DND-41 (cell line): Measurements from ENCODE around the gene TRRAP.

ENCODE experiments used
- ATAC-seq: fragments of 200-7000 bp; cut with Tn5 transposase; 3 replicates; pipeline ENCODE4 v1.9.1; 2021; ENCODE audit warnings: low read depth; ENCODE audit not compliant: insufficient read depth
- DNase-seq: peaks from one replicate; pipeline ENCODE4 v3.0.0-alpha.2; 2020
- H2AFZ ChIP-seq: 2 replicates; pipeline ENCODE4 v1.6.0; 2012; ENCODE audit warnings: low read depth, low read length
- H3K27ac ChIP-seq: 2 replicates; pipeline ENCODE4 v1.5.1; 2012; ENCODE audit warnings: low read length, inconsistent platforms
- H3K27me3 ChIP-seq: fragments of 200-600 bp; sonication (generic); 2 replicates; pipeline ENCODE4 v1.6.0; 2012; ENCODE audit warnings: low read length, mild to moderate bottlenecking, inconsistent platforms; ENCODE audit not compliant: insufficient read depth, poor library complexity
- H3K36me3 ChIP-seq: 2 replicates; pipeline ENCODE4 v1.5.1; 2012; ENCODE audit warnings: low read length, inconsistent platforms; ENCODE audit not compliant: insufficient read depth
- H3K4me1 ChIP-seq: 2 replicates; pipeline ENCODE4 v1.5.1; 2012; ENCODE audit warnings: mild to moderate bottlenecking, low read length; ENCODE audit not compliant: insufficient read depth
- H3K4me2 ChIP-seq: 2 replicates; pipeline ENCODE4 v1.6.0; 2012; ENCODE audit warnings: mild to moderate bottlenecking, moderate library complexity, low read length, inconsistent platforms; ENCODE audit not compliant: insufficient read depth
- H3K4me3 ChIP-seq, 2 experiments: fragments of 200-600 bp in 1 of 2; shearing (Covaris generic) in 1 of 2; 2 replicates each; pipeline ENCODE4 v1.5.1; 2012 to 2016; ENCODE audit warnings: inconsistent platforms in 2 of 2, low read length in 2 of 2, mild to moderate bottlenecking in 2 of 2, low read depth in 1 of 2, moderate library complexity in 1 of 2
- H3K79me2 ChIP-seq: 2 replicates; pipeline ENCODE4 v1.6.0; 2012; ENCODE audit warnings: low read length, inconsistent platforms; ENCODE audit not compliant: insufficient read depth
- H3K9ac ChIP-seq: 2 replicates; pipeline ENCODE4 v1.6.0; 2012; ENCODE audit warnings: low read depth, mild to moderate bottlenecking, inconsistent platforms, low read length, moderate library complexity
- H3K9me3 ChIP-seq: 2 replicates; pipeline ENCODE4 v1.5.1; 2012; ENCODE audit warnings: low read length, moderate library complexity, mild to moderate bottlenecking, inconsistent platforms; ENCODE audit not compliant: insufficient read depth, severe bottlenecking
- H4K20me1 ChIP-seq: 2 replicates; pipeline ENCODE4 v1.6.0; 2012; ENCODE audit warnings: low read length; ENCODE audit not compliant: insufficient read depth
- EZH2 ChIP-seq: IDR thresholded peaks from 3 replicates; pipeline ENCODE4 v1.6.1; 2012; ENCODE audit warnings: borderline replicate concordance, low read depth, mild to moderate bottlenecking, moderate library complexity, low read length, inconsistent platforms; ENCODE audit not compliant: severe bottlenecking
- TF ChIP-seq, protein P1 (sequence below): IDR thresholded peaks from 2 replicates; pipeline ENCODE4 v1.5.1; 2012; ENCODE audit warnings: borderline replicate concordance, low read length, moderate library complexity, mild to moderate bottlenecking; ENCODE audit not compliant: poor library complexity, severe bottlenecking; ENCODE audit errors: extremely low read depth

TRRAP gene

DNA sequence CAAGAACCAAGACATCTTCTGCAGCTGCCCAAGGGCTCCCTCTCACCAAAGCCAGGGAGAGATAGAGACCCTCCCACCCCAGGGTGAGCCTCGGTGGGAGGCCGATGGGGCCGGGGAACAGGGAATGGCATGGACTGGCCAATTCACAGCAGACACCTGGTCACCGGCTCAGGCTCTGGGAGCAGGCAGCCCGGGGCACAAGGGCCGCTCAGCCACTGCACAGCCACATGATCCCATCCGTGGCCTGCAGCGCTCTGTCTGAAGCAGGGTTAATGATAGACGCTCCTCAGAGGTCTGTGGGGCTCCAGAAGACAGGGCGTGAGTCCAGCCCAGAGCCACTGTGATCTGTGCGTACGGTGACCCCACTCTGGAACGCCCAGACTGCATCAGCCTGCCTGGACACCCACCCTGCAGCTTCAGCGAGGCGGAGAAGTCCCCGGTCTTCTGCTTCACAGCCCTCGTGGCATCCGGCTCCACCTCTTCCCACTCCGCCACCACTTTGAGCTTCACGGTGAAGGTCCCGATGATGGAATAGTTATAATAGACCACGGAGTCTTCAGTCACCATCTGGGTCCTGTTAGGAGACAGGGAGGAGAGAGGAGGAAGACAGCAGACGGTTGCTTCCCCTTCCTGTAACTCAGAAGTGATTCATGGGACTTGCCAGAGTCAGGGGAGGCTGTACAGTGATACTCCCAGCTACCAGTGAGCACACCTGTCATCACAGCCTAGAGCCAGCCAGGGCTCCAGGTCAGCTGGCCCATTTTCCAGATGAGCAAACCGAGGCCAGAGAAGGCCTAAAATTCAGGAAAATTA, 22.5 kb upstream of the TRRAP start:
- no peaks in the 10 kb centered on the region for H3K79me2 ChIP-seq
- no peak for DNase-seq

DNA sequence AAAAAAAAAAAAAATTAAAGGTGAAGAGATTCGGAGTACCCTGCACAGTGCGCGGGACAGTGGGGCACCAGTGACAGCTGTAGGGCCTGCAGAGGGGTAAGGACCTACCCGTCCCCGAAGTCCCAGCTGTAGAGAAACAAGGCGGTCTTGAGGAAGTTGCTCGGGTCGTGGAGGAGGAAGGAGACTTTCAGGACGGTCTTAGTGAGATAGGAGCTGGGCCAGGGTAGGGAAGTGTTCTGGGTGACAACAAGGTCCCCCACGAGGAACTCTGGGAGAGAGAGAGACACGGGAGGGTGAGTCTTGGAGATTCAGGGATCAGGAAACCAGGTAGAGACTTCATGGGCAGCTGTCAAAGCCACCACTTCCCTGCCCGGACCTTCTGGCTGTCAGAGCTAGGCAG, 18.3 kb upstream of the TRRAP start:
- DNase-seq: no peak
- Histone ChIP-seq H3K27me3 (peaks cover 3% of the 10 kb centered on the region), H3K27ac (no peak overlapping the region), H4K20me1 (no peaks in the 10 kb centered on the region), H2AFZ (no peak overlapping the region), H3K4me3 (no peak overlapping the region), H3K36me3 (no peaks in the 10 kb centered on the region), H3K9ac (no peak overlapping the region), H3K4me1 (no peaks in the 10 kb centered on the region), H3K4me2 (no peak overlapping the region), H3K79me2 (no peaks in the 10 kb centered on the region), H3K9me3 (no peaks in the 10 kb centered on the region)
- no peak for ATAC-seq
- TF ChIP-seq EZH2: no peak
- TF ChIP-seq, protein P1, sequence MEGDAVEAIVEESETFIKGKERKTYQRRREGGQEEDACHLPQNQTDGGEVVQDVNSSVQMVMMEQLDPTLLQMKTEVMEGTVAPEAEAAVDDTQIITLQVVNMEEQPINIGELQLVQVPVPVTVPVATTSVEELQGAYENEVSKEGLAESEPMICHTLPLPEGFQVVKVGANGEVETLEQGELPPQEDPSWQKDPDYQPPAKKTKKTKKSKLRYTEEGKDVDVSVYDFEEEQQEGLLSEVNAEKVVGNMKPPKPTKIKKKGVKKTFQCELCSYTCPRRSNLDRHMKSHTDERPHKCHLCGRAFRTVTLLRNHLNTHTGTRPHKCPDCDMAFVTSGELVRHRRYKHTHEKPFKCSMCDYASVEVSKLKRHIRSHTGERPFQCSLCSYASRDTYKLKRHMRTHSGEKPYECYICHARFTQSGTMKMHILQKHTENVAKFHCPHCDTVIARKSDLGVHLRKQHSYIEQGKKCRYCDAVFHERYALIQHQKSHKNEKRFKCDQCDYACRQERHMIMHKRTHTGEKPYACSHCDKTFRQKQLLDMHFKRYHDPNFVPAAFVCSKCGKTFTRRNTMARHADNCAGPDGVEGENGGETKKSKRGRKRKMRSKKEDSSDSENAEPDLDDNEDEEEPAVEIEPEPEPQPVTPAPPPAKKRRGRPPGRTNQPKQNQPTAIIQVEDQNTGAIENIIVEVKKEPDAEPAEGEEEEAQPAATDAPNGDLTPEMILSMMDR: no peak

More for the DNA sequence above, 22.5 kb upstream of the TRRAP start:
- no peak overlapping the region for H3K4me2 ChIP-seq
- H3K4me1 ChIP-seq: no peaks in the 10 kb centered on the region
- H2AFZ ChIP-seq: no peak overlapping the region
- peaks cover 3% of the 10 kb centered on the region for H3K27me3 ChIP-seq
- no peak for ATAC-seq
- no peaks in the 10 kb centered on the region for H3K9me3 ChIP-seq
- TF ChIP-seq EZH2: no peak
- TF ChIP-seq, protein P1: no peak
- no peaks in the 10 kb centered on the region for H3K36me3 ChIP-seq
- no peak overlapping the region for H3K27ac ChIP-seq
- no peak overlapping the region for H3K9ac ChIP-seq
- no peak overlapping the region for H3K4me3 ChIP-seq
- H4K20me1 ChIP-seq: no peaks in the 10 kb centered on the region

DNA sequence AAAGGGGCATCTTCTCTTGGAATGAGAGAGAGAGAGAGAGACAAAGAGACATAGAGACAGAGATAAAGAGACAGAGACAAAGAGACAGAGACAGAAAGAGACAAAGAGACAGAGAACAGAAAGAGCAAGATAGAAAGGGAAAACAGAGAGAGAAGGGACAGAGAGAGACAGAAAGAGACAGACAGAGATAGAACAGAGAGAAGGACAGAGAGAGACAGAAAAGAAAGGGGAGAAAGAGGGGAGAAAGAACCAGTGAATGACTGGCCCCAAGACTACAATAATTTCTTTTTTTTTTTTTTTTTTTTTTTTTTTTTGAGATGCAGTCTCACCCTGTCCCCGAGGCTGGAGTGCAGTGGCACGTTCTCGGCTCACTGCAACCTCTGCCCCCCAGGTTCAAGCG, 16.1 kb upstream of the TRRAP start:
- no peak overlapping the region for H2AFZ ChIP-seq

More for the DNA sequence above, 16.1 kb upstream of the TRRAP start:
- Histone ChIP-seq H3K9ac (no peak overlapping the region), H3K27ac (no peak overlapping the region), H3K9me3 (no peaks in the 10 kb centered on the region), H4K20me1 (no peaks in the 10 kb centered on the region), H3K4me3 (no peak overlapping the region), H3K79me2 (no peaks in the 10 kb centered on the region), H3K36me3 (no peaks in the 10 kb centered on the region), H3K4me2 (no peak overlapping the region), H3K27me3 (no peaks in the 10 kb centered on the region), H3K4me1 (no peaks in the 10 kb centered on the region)
- DNase-seq (no peak), ATAC-seq (no peak)
- TF ChIP-seq, protein P1: no peak
- no peak for TF ChIP-seq EZH2
